ENCODE data around the gene P3H2.
"Not testable (repeated sequence)": the region's sequence is repeated elsewhere in the genome, so short reads cannot be mapped to it uniquely, and the experiment has no call there.

P3H2 gene

GRCh38 chr3:189977174-189977573, 143.5 kb downstream of the P3H2 start:
- no peak for DNase-seq

- no peak for DNase-seq
Observed at GRCh38 chr3:189975391-189975990, 145.2 kb downstream of the P3H2 start.

- DNase-seq = no peak
Observed at GRCh38 chr3:189974359-189974758, 146.3 kb downstream of the P3H2 start.

- DNase-seq = peak; percentile 58
Observed at GRCh38 chr3:189967254-189967865, 153.3 kb downstream of the P3H2 start.

DNA sequence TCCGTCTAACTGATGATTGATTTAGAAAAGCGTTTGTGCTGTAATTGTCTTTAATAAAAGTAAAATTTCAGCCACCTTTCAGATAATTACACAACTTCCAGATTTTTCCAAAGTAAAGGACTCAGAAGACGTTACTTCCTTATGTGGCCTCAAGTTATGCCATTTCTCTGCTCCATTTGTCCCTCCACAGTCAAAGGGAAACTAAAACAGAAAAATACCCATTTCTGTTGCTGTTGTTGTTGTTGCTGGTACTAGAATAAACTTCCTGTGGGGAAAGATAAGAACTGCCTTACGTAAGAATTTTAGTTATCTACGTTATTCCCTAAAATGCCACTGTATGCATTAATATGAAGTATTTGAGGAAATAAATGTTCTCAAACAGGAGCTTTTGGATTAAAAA, 153.9 kb downstream of the P3H2 start:
- no peak for DNase-seq

DNA sequence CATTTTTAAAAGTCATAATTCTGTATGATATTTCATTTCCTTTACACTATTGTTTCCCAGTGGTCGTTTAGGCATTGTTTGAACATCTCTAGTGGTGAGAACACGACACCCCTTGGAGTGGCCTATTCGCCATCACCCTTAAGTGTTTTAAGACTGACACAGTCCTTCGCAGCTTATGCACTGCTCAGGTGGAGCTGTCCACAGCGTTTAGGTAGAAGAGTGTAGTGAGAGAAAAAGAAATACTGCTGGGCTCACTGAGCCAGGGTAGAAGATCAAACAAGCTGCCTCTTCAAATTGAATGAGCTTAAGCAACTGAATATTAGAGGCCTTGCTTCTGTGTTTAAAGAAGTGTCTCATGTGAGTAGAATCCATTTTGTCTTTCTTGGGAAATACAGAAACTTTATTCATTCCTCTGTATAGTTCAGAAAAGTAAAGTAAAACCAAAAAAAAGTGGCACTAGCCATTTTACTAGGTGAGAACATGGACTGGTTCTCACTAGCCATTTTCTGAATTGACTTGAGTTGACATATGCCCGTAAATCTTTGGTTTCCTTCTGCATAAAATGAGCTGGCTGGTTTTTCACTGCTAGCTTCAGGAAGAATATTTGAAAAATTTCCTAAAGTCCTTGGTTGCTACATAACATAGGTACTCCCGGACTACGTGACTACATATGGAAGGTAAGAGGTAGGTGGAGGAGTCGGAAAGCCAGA, 155.9 kb downstream of the P3H2 start:
- no peak for DNase-seq

GRCh38 chr3:189962466-189962865, 158.2 kb downstream of the P3H2 start:
- DNase-seq = no peak

DNA sequence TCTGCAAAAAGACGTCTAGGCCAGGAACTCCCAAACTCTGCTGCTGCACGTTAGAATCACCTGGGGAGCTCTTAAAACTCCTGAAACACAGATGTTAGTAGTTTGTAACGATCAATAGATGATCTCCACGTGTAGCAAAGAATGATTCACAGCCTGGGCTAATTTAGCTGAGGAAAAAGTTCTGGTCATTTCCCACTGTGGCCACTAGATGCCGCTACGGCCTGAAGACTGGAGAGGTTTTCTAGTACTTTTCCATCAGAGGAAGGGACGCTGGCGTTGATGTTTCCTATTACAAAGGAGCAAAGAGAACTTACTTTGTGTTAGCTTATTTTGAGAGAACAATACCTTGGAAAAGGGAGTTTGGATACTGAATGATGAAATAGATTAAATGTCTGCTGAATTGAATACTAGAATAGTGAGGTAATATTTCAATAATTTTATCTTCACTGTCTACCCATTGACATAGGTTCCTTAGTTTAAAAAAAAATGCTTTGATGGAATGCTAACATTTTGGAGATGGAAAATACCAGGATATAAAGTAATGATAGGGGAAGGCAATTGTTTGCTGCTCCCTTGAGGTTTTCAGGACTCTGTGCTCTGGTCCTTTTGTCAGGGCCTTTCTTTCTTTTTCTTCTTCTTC, 159.1 kb downstream of the P3H2 start:
- DNase-seq = peak; percentile 73

GRCh38 chr3:189961086-189961485, 159.6 kb downstream of the P3H2 start:
- DNase-seq = not testable (repeated sequence)

GRCh38 chr3:189954733-189955665, 165.7 kb downstream of the P3H2 start:
- DNase-seq = no peak

- DNase-seq = no peak
Observed at GRCh38 chr3:189953551-189953950, 167.1 kb downstream of the P3H2 start.

DNA sequence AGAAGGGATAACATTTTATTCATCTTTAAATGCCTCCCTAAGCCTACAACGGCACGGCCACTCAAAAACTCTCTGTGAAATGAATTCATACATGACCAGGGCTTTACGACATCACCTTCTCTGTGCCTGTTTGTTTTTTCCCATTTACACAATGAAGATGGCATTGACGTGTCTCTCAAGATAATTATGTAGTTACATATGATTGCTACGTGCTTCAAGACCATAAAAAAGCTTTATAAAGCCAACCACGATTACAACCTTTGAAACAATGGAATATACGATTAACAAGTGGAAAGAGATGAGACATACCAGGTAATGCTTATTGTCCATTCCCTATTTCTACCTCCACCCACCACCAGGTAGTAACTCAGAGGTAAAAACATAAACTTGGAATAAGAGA, 168.4 kb downstream of the P3H2 start:
- DNase-seq = no peak

GRCh38 chr3:189950258-189950657, 170.4 kb downstream of the P3H2 start:
- DNase-seq = no peak

DNA sequence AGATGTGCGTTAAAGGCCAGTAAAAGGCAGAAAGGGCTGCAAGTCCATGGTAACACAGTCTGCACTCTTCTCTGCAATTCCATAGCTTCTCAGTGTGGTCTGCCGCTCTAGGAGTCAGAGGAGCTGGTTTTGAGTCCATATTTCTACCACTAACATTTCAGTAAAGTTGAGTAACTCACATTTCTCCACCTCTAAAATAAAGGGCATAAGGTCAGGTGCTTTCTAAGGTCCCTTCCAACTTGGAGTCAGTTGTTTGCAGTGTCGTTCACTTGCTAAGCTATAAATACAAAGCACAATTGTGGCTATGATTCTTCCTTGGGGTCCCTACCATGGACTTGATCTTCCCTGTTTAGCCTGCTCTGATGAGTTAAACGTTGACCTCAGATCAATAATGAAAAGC, 171.1 kb downstream of the P3H2 start:
- no peak for DNase-seq

- no peak for DNase-seq
Observed at GRCh38 chr3:189948724-189949045, 172.0 kb downstream of the P3H2 start.

DNA sequence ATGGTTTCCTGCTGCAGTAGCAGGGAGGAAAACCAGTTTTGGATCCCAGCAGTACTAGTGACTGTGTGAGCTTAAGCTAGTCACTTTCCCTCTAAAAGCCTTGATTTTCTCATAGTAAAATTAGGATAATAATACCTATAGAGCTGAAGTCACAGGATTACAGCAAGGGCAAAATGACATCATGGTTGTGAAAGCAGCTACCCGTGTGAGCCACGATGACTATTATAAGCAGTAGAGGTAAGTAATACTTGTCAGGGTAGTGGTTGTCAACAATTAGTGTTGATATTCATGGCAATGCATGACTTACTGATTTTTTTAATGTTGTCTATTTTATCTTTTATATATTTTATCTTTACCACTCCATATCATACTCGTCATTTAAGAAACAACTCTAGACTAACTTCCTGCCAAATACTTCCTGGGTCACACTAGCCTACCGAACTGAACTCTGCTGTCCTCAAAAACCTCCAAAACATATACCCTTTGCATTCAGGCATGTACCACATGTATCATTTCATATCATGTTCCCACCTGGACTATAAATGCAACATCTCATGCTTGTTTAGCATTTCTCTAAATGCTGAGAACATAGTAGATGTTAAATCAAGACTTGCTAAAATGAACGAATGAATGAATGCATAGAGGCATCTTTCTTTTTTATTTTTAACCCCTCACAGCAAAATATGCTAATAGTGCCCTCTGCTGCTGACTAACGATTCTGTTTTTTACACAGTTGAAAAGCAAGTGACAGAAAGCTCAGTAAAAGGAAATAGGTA, 172.6 kb downstream of the P3H2 start:
- peak; percentile 17 for DNase-seq

DNA sequence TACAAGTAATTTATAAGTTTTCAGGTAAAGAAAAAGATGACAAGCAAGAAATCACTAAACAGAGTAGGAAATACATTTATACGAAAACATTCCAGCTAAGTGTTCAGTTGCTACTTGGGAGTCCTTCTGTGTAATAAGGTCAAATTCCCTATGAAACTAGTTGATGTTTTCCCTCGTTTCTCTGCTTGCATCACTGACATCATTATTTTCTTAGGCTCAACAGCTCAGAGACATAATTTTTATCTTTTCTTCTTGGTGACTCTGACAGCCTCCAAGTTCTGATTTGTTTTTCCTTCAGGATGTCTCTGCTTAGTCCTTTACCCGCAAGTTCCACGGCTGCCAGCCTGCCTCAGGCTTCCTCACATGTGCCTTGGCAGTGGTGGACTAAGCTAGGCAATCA, 173.6 kb downstream of the P3H2 start:
- DNase-seq = no peak

- DNase-seq = no peak
Observed at GRCh38 chr3:189945935-189946709, 174.6 kb downstream of the P3H2 start.

- DNase-seq = no peak
Observed at GRCh38 chr3:189944285-189945145, 176.2 kb downstream of the P3H2 start.

DNA sequence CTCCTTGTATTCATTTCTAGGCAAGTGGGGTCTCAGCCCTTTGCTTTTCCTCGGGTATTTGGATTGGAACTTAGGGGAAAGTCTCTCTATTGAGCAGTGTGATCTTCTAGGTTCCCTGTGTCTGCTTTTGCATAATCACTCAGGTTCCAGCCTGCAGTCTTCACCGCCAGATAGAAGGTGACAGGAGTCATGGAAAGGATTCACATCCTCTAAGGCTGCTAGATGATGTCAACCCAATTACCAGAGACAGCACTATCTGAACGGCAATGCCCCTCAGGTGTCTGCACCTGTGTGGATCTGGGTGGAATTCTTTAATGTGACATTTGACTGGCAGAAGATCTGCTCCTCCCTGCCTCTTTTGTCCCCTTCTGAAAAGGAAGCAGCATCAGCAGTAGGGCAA, 177.7 kb downstream of the P3H2 start:
- DNase-seq = no peak
